ENCODE data around the gene NTRK1.

The NTRK1 gene

GRCh38 chr1:156885880-156886355 is 25.3 kb downstream of the NTRK1 start:
- peaks cover 0 to 30% of the 10 kb centered on the region in 2 donors for H3K27me3 ChIP-seq
- no peaks in the 10 kb centered on the region for H3K9me3 ChIP-seq
- H3K4me1 ChIP-seq, result peaks cover 0 to 14% (median 6%) of the 10 kb centered on the region in 4 donors
- DNase-seq, result no peak
- H3K27ac ChIP-seq, result no peak overlapping the region
- intact Hi-C loops (cut with DNase I; ENCODE audit: low total_unique reads), result no loop called here
- TF ChIP-seq CTCF (IDR thresholded peaks at IDR 0.05), result no peak
- H3K36me3 ChIP-seq, result no peaks in the 10 kb centered on the region
- no peak overlapping the region for H3K4me3 ChIP-seq

GRCh38 chr1:156886583-156887281 is 26.1 kb downstream of the NTRK1 start:
- H3K4me1 ChIP-seq, result peaks cover 0 to 14% (median 6%) of the 10 kb centered on the region in 4 donors
- H3K4me3 ChIP-seq, result no peak overlapping the region
- H3K27me3 ChIP-seq, result peaks cover 0 to 25% of the 10 kb centered on the region in 2 donors
- H3K9me3 ChIP-seq, result no peaks in the 10 kb centered on the region
- no peak for TF ChIP-seq CTCF (IDR thresholded peaks at IDR 0.05)
- no peak for DNase-seq
- intact Hi-C loops (cut with DNase I; ENCODE audit: low total_unique reads), result no loop called here
- H3K27ac ChIP-seq, result no peak overlapping the region
- no peaks in the 10 kb centered on the region for H3K36me3 ChIP-seq

- Histone ChIP-seq H3K36me3 (no peaks in the 10 kb centered on the region), H3K9me3 (no peaks in the 10 kb centered on the region), H3K4me3 (no peak overlapping the region), H3K27me3 (peaks cover 0 to 21% of the 10 kb centered on the region in 2 donors), H3K4me1 (peaks cover 0 to 19% (median 8%) of the 10 kb centered on the region in 4 donors), H3K27ac (no peak overlapping the region)
- DNase-seq, result no peak
- intact Hi-C loops (cut with DNase I; ENCODE audit: low total_unique reads), result no loop called here
- no peak for TF ChIP-seq CTCF (IDR thresholded peaks at IDR 0.05)
Observed at GRCh38 chr1:156887317-156887716, 26.7 kb downstream of the NTRK1 start.

- no peak overlapping the region for H3K27ac ChIP-seq
- DNase-seq, result no peak
- TF ChIP-seq CTCF (IDR thresholded peaks at IDR 0.05), result no peak
- no peaks in the 10 kb centered on the region for H3K9me3 ChIP-seq
- H3K4me3 ChIP-seq, result no peak overlapping the region
- intact Hi-C loops (cut with DNase I; ENCODE audit: low total_unique reads), result no loop called here
- peaks cover 0 to 17% of the 10 kb centered on the region in 2 donors for H3K27me3 ChIP-seq
- no peaks in the 10 kb centered on the region for H3K36me3 ChIP-seq
- peaks cover 0 to 23% (median 10%) of the 10 kb centered on the region in 4 donors for H3K4me1 ChIP-seq
Observed at GRCh38 chr1:156887734-156888133, 27.1 kb downstream of the NTRK1 start.

GRCh38 chr1:156889802-156890580 is 29.3 kb downstream of the NTRK1 start:
- H3K4me1 ChIP-seq, result peaks cover 0 to 29% (median 20%) of the 10 kb centered on the region in 4 donors
- H3K9me3 ChIP-seq, result no peaks in the 10 kb centered on the region
- peaks cover 0 to 12% of the 10 kb centered on the region in 2 donors for H3K27me3 ChIP-seq
- H3K4me3 ChIP-seq, result no peak overlapping the region
- DNase-seq, result peak; percentile 87
- intact Hi-C loops (cut with DNase I; ENCODE audit: low total_unique reads), result loop anchor here (2.0 kb wide), 1 partner anchor 31 kb away; the partner anchor contains the start of gene LRRC71
- H3K36me3 ChIP-seq, result no peaks in the 10 kb centered on the region
- TF ChIP-seq CTCF (IDR thresholded peaks at IDR 0.05), result peak; percentile 73 to 79
- H3K27ac ChIP-seq, result no peak overlapping the region
